Neuronal stem cell (in vitro differentiated cells): ENCODE results near the gene CMSS1.

Experiments
- DNase-seq: peaks from one replicate; pipeline ENCODE4 v3.0.0-alpha.2; 2013; ENCODE audit warnings: low spot score
- H2AFZ ChIP-seq: one replicate; pipeline ENCODE4 v1.6.1; 2013; ENCODE audit warnings: mild to moderate bottlenecking, low read length, inconsistent platforms
- H2AK5ac ChIP-seq: 2 replicates; pipeline ENCODE4 v1.6.1; 2013; ENCODE audit warnings: low read depth, mild to moderate bottlenecking, inconsistent platforms, low read length, moderate library complexity, mixed read lengths
- H2BK120ac ChIP-seq: 2 replicates; pipeline ENCODE4 v1.6.1; 2013; ENCODE audit warnings: low read depth, mild to moderate bottlenecking, inconsistent platforms, low read length, moderate library complexity, mixed read lengths
- H2BK12ac ChIP-seq: one replicate; pipeline ENCODE4 v1.6.1; 2013; ENCODE audit warnings: low read length, inconsistent platforms
- H2BK15ac ChIP-seq: 2 replicates; pipeline ENCODE4 v1.6.1; 2013; ENCODE audit warnings: mild to moderate bottlenecking, low read length, inconsistent platforms, mixed read lengths
- H2BK5ac ChIP-seq: one replicate; pipeline ENCODE4 v1.6.1; 2013; ENCODE audit warnings: inconsistent platforms, mild to moderate bottlenecking, low read length, moderate library complexity
- H3K14ac ChIP-seq: one replicate; pipeline ENCODE4 v1.6.1; 2013; ENCODE audit warnings: low read length, inconsistent platforms
- H3K18ac ChIP-seq: 2 replicates; pipeline ENCODE4 v1.6.1; 2013; ENCODE audit warnings: low read length, inconsistent platforms
- H3K23ac ChIP-seq: 2 replicates; pipeline ENCODE4 v1.6.1; 2013; ENCODE audit warnings: low read depth, mild to moderate bottlenecking, mixed read lengths, low read length, inconsistent platforms; ENCODE audit not compliant: poor library complexity
- H3K27ac ChIP-seq: replicated peaks from 3 replicates; pipeline ENCODE4 v1.5.1; 2013; ENCODE audit warnings: low read length, inconsistent platforms
- H3K27me3 ChIP-seq, 3 experiments: 2 replicates each; pipeline ENCODE4 v1.6.1; 2013; ENCODE audit warnings: low read length in 3 of 3, mild to moderate bottlenecking in 2 of 3, inconsistent platforms in 1 of 3, low read depth in 1 of 3, mixed read lengths in 1 of 3, moderate library complexity in 1 of 3; ENCODE audit not compliant: control insufficient read depth in 3 of 3, insufficient read depth in 3 of 3
- H3K36me3 ChIP-seq, 2 donors: replicated peaks in 1 of 2; 2 replicates each; pipeline ENCODE4 v1.6.1; 2013; ENCODE audit warnings: low read length in 2 of 2; ENCODE audit not compliant: control insufficient read depth in 2 of 2, insufficient read depth in 2 of 2
- H3K4ac ChIP-seq: 2 replicates; pipeline ENCODE4 v1.6.1; 2013; ENCODE audit warnings: inconsistent platforms, mild to moderate bottlenecking, low read length, moderate library complexity
- H3K4me1 ChIP-seq, 2 donors: 1 replicate in 1 of 2; 2 replicates in 1 of 2; pipeline ENCODE4 v1.6.1; 2013; ENCODE audit warnings: low read length in 2 of 2, low read depth in 1 of 2; ENCODE audit not compliant: control insufficient read depth in 2 of 2, insufficient read depth in 1 of 2
- H3K4me2 ChIP-seq: one replicate; pipeline ENCODE4 v1.6.1; 2013; ENCODE audit warnings: mild to moderate bottlenecking, low read length, inconsistent platforms; ENCODE audit not compliant: insufficient read depth, poor library complexity, severe bottlenecking
- H3K4me3 ChIP-seq, 2 donors: 2 replicates each; pipeline ENCODE4 v1.5.1; 2013; ENCODE audit warnings: low read length in 2 of 2, mild to moderate bottlenecking in 2 of 2, inconsistent platforms in 1 of 2, moderate library complexity in 1 of 2
- H3K79me1 ChIP-seq: one replicate; pipeline ENCODE4 v1.6.1; 2013; ENCODE audit warnings: low read depth, mild to moderate bottlenecking, inconsistent platforms, low read length, moderate library complexity
- H3K9ac ChIP-seq: one replicate; pipeline ENCODE4 v1.6.1; 2013; ENCODE audit warnings: mild to moderate bottlenecking, low read depth, low read length, inconsistent platforms; ENCODE audit not compliant: poor library complexity
- H3K9me3 ChIP-seq, 2 donors: replicated peaks in 1 of 2; 2 replicates each; pipeline versions ENCODE3 to v1.6.1; 2013; ENCODE audit warnings: low read length in 2 of 2, mild to moderate bottlenecking in 2 of 2, inconsistent platforms in 1 of 2, low read depth in 1 of 2, mixed read lengths in 1 of 2, moderate library complexity in 1 of 2; ENCODE audit not compliant: control insufficient read depth in 2 of 2, insufficient read depth in 1 of 2
- H4K8ac ChIP-seq: one replicate; pipeline ENCODE4 v1.6.1; 2013; ENCODE audit warnings: low read depth, mild to moderate bottlenecking, inconsistent platforms, low read length, moderate library complexity
- H4K91ac ChIP-seq: one replicate; pipeline ENCODE4 v1.6.1; 2013; ENCODE audit warnings: low read length, low read depth, mild to moderate bottlenecking, inconsistent platforms; ENCODE audit not compliant: poor library complexity
- WGBS, 2 donors: extraction: QIAGEN DNeasy Blood & Tissue Kit; methylation state at CpG; one replicate each; pipeline ENCODE4 v1.1.7; 2013; ENCODE audit warnings: missing lambda C conversion rate in 2 of 2, mixed read lengths in 1 of 2; ENCODE audit not compliant: insufficient read length in 2 of 2, insufficient replicate concordance in 1 of 2; ENCODE audit errors: extremely low coverage in 2 of 2; 5-methylcytosine and 5-hydroxymethylcytosine counted together

Gene CMSS1

DNA sequence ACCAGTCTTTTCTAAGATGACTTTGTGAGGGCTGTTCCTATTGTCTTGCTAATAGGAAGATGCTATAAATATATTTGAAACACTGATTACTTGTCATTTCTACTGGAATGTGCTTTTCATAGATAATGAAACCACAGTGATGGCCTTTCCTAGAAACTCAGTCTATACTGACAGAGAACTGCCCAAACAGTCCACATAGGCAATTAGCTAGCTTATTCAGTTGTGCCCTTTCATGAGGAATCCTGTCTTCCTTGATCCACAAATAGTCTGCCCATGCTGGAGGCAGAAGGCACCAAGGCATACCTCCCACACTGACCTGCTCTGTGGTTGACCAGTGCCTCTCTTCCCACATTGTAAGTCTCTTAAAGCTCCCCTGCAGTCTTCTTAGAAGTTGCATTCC is 135.9 kb downstream of the CMSS1 start:
- H2BK15ac ChIP-seq: no peak overlapping the region
- H3K14ac ChIP-seq: no peak overlapping the region
- H2BK12ac ChIP-seq: no peak overlapping the region
- no peaks in the 10 kb centered on the region for H3K9me3 ChIP-seq
- no peak overlapping the region for H2BK5ac ChIP-seq
- no peaks in the 10 kb centered on the region for H3K36me3 ChIP-seq
- H3K4me3 ChIP-seq: no peak overlapping the region
- no peak overlapping the region for H2AFZ ChIP-seq
- DNase-seq: no peak
- H3K79me1 ChIP-seq: no peaks in the 10 kb centered on the region
- H3K18ac ChIP-seq: no peak overlapping the region
- no peak overlapping the region for H3K4ac ChIP-seq
- H3K4me2 ChIP-seq: no peak overlapping the region
- no peaks in the 10 kb centered on the region for H3K27me3 ChIP-seq
- no peak overlapping the region for H3K9ac ChIP-seq
- H4K91ac ChIP-seq: no peak overlapping the region
- H4K8ac ChIP-seq: no peak overlapping the region
- H3K23ac ChIP-seq: no peak overlapping the region
- peaks cover 2 to 3% of the 10 kb centered on the region in 2 donors for H3K4me1 ChIP-seq
- H3K27ac ChIP-seq: no peak overlapping the region
- no peak overlapping the region for H2BK120ac ChIP-seq
- no peak overlapping the region for H2AK5ac ChIP-seq

DNA sequence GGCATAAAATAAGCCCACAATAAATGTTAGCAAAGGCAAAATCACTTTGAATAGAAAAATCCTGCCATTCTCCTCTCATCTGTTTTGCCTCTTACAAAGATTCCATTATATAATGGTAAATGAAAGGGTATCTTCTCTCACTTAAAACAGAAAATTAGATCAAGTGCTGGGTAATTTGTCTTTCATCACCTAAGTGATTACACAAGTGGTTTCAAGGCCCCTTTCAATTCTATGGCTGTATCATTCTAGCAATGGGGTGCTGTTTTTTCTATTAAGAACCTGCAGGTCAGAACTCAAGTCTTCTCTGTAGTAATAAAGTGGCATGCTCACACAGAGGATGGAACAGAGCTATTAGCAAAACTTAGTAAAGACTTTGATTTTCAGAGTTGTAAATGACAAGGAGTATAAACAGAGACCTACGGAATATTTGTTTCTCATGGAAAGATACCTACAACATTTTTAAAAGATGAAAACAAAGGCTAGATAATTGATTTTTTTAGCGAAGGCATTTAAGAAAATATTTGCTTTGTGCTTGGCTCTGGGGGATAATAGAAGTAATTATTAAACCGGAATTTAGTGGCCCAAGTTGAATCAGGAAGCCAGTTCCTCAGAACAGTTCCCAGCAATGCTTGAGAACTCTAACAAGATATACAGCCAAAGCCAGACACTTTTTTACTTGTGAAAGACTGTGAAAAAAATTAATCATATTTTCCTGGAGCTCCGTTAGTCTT is 137.4 kb downstream of the CMSS1 start:
- H3K4me3 ChIP-seq: no peak overlapping the region
- H3K36me3 ChIP-seq: no peaks in the 10 kb centered on the region
- H2AFZ ChIP-seq: no peak overlapping the region
- no peak overlapping the region for H3K23ac ChIP-seq
- H3K9ac ChIP-seq: no peak overlapping the region
- no peak overlapping the region for H3K14ac ChIP-seq
- no peak overlapping the region for H4K8ac ChIP-seq
- no peak overlapping the region for H2AK5ac ChIP-seq
- no peak overlapping the region for H4K91ac ChIP-seq
- no peak overlapping the region for H2BK5ac ChIP-seq
- H3K4me1 ChIP-seq: peaks cover 2 to 3% of the 10 kb centered on the region in 2 donors
- H2BK120ac ChIP-seq: no peak overlapping the region
- H2BK12ac ChIP-seq: no peak overlapping the region
- H3K79me1 ChIP-seq: no peaks in the 10 kb centered on the region
- DNase-seq: no peak
- no peaks in the 10 kb centered on the region for H3K9me3 ChIP-seq
- no peak overlapping the region for H3K27ac ChIP-seq
- no peak overlapping the region for H2BK15ac ChIP-seq
- H3K27me3 ChIP-seq: no peaks in the 10 kb centered on the region
- H3K4ac ChIP-seq: no peak overlapping the region
- no peak overlapping the region for H3K18ac ChIP-seq
- no peak overlapping the region for H3K4me2 ChIP-seq
- WGBS, 2 donors: no CpG with 5 or more reads among the region's 4 CpGs

DNA sequence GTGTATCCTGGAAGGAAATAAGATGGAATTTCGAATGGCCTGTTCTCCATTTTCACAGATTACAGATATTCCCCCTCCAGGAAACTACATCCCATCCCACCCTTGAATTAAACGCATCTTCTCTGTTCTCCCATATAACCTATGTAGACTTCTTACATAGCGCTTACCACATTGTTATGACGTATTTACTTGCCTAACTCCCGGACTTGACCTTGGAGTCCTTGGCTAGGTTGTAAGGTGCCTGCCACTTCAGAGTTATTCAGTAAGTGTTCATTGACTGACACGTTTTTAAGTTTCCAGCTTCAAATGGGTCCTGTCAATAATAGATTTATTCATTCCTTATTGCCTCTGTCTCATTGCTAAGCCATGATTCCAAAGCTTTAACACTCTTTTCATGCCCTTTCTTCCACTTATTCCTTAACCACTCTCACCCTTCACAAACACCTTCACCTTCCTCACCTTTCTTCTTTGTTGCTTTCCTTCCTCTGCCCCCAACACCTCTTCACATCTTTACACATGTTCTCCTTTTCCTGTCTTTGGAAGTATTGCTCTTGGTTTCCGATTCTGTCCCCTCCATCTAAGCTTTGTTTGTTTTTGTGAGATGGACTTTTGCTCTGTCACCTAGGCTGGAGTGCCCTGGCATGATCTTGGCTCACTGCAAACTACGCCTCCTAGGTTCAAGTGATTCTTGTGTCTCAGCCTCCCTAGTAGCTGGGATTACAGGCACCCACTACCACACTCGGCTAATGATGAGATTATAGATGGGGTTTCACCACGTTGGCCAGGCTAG is 138.3 kb downstream of the CMSS1 start:
- Histone ChIP-seq H3K27me3 (no peaks in the 10 kb centered on the region), H4K91ac (no peak overlapping the region), H3K9ac (no peak overlapping the region), H3K4me3 (no peak overlapping the region), H2BK15ac (no peak overlapping the region), H2AK5ac (no peak overlapping the region), H2BK12ac (no peak overlapping the region), H3K14ac (no peak overlapping the region), H3K4ac (no peak overlapping the region), H3K79me1 (no peaks in the 10 kb centered on the region), H3K18ac (no peak overlapping the region), H2BK120ac (no peak overlapping the region), H2AFZ (no peak overlapping the region), H3K27ac (no peak overlapping the region), H3K4me2 (no peak overlapping the region), H2BK5ac (no peak overlapping the region), H3K4me1 (peaks cover 2 to 3% of the 10 kb centered on the region in 2 donors), H3K23ac (no peak overlapping the region), H3K36me3 (no peaks in the 10 kb centered on the region), H3K9me3 (no peaks in the 10 kb centered on the region), H4K8ac (no peak overlapping the region)
- WGBS, 2 donors: no CpG with 5 or more reads among the region's 10 CpGs
- DNase-seq: no peak

DNA sequence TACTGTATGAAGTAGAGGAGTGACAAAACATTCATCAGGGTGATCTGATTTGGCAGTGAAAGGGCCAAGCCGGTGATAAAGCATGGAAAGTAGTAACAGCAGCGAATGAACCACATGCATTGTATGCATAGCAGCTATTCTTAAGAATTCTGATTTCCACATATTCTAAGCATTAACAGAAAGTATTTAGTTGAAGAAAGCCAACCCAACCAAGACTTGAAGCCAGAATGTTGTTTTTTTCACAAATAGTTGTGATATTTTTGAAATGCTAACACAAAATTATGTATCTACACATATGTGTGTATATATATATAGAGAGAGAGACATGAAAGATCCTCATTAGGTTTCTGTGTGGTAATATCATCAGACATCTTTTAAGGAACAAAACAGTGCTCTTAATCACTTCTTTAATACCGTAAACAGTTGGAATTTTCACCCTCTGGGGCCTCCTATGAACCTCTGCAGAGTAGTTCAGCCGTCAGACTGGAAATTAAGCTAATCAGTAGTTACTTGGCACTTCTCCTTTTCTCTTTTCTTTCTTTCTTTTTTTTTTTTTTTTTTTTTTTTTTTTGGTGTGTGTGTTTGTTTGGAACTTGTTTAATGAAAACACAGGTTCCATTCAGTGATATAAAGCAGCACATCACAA is 139.6 kb downstream of the CMSS1 start:
- Histone ChIP-seq H2AFZ (no peak overlapping the region), H4K8ac (no peak overlapping the region), H3K23ac (no peak overlapping the region), H3K27ac (no peak overlapping the region), H2BK15ac (no peak overlapping the region), H3K36me3 (no peaks in the 10 kb centered on the region), H3K4me3 (no peak overlapping the region), H3K79me1 (no peaks in the 10 kb centered on the region), H3K18ac (no peak overlapping the region), H3K4ac (no peak overlapping the region), H3K4me2 (no peak overlapping the region), H3K4me1 (peaks cover under 1 to 2% of the 10 kb centered on the region in 2 donors), H2BK12ac (no peak overlapping the region), H2BK120ac (no peak overlapping the region), H3K14ac (no peak overlapping the region), H3K27me3 (no peaks in the 10 kb centered on the region), H3K9ac (no peak overlapping the region), H2BK5ac (no peak overlapping the region), H2AK5ac (no peak overlapping the region), H3K9me3 (no peaks in the 10 kb centered on the region), H4K91ac (no peak overlapping the region)
- no CpG with 5 or more reads among the region's 4 CpGs for WGBS, 2 donors
- no peak for DNase-seq
